Measurements from ENCODE around the gene PAIP1. TPM values are rescaled to one million over a fixed set of nuclear protein-coding genes. Genes with fewer than 3 reads are reported as not detected.

Gene PAIP1
- total RNA-seq, 1 donor from 2014 or later, result 213 TPM

DNA sequence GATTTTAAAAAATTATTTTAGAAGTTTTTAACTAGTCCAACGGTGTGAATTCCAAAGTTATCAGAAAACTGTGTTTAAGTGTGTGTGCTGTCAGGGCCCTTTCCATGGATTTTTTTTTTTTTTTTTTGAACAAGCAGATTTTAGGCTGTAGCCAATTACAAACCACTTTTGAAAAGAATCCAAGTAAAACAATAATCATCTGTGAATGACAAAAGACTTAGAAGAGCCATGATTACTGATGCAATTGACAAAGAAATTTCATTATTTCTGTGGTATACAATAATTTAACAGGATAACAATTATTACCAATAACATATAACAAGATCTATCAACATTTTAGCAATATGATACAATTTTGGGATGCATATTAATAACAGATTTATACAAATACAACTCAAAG lies 16.2 kb upstream of the PAIP1 start:
- H3K4me1 Mint-ChIP-seq, result no peaks in the 10 kb centered on the region
- no peaks in the 10 kb centered on the region for H3K79me2 ChIP-seq (ENCODE audit: low read depth)
- H3K4me1 ChIP-seq, result no peaks in the 10 kb centered on the region
- no peak overlapping the region for H3K4me3 ChIP-seq
- no peak overlapping the region for H3K27ac Mint-ChIP-seq
- no peak overlapping the region for H3K27ac ChIP-seq
- H3K9me3 Mint-ChIP-seq, result peaks cover 4% of the 10 kb centered on the region
- no peaks in the 10 kb centered on the region for H3F3A ChIP-seq (ENCODE audit: low read depth)
- no peak overlapping the region for H3K9ac ChIP-seq
- no peaks in the 10 kb centered on the region for H3K36me3 ChIP-seq
- no peak overlapping the region for H3K4me3 Mint-ChIP-seq
- H3K4me2 ChIP-seq, result no peak overlapping the region
- peaks cover 19% of the 10 kb centered on the region for H3K36me3 Mint-ChIP-seq
- no peaks in the 10 kb centered on the region for H4K20me1 ChIP-seq (ENCODE audit: low read depth)
- H3K27me3 ChIP-seq, result no peaks in the 10 kb centered on the region
- TF ChIP-seq, protein P1, sequence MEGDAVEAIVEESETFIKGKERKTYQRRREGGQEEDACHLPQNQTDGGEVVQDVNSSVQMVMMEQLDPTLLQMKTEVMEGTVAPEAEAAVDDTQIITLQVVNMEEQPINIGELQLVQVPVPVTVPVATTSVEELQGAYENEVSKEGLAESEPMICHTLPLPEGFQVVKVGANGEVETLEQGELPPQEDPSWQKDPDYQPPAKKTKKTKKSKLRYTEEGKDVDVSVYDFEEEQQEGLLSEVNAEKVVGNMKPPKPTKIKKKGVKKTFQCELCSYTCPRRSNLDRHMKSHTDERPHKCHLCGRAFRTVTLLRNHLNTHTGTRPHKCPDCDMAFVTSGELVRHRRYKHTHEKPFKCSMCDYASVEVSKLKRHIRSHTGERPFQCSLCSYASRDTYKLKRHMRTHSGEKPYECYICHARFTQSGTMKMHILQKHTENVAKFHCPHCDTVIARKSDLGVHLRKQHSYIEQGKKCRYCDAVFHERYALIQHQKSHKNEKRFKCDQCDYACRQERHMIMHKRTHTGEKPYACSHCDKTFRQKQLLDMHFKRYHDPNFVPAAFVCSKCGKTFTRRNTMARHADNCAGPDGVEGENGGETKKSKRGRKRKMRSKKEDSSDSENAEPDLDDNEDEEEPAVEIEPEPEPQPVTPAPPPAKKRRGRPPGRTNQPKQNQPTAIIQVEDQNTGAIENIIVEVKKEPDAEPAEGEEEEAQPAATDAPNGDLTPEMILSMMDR (IDR thresholded peaks at IDR 0.05), result no peak
- TF ChIP-seq EZH2phosphoT487 (IDR thresholded peaks at IDR 0.05), result no peak
- TF ChIP-seq EZH2 (IDR thresholded peaks at IDR 0.05), result no peak
- H2AFZ ChIP-seq (replicated peaks), result no peak overlapping the region
- H3K9me3 ChIP-seq (ENCODE audit: low read depth), result no peaks in the 10 kb centered on the region
- peaks cover under 1% of the 10 kb centered on the region for H3K27me3 Mint-ChIP-seq (ENCODE audit: insufficient read depth, low read depth)
- DNase-seq (ENCODE audit: low spot score), result no peak

DNA sequence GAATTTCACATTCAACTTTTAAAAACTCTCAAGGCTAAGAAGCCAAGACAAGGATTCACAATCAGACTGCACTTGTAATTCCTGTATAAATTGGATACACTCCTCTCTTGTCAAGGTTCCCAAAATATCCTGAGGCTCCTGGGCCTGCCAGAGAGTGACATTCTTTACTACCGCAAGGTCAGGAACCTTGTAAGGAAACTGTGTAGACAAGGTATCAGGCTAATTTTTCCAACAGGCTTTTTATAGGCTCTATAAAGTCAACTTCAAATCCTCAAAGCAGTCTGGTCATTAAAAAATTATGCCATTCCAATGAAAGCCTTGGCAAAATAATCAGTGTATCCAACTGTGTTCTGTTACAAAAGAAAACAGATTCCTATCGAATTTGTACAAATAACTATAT lies 15.5 kb upstream of the PAIP1 start:
- Histone ChIP-seq H3K4me1 (no peaks in the 10 kb centered on the region), H3K27ac (no peak overlapping the region), H3K9ac (no peak overlapping the region), H4K20me1 (ENCODE audit: low read depth) (no peaks in the 10 kb centered on the region), H3F3A (ENCODE audit: low read depth) (no peaks in the 10 kb centered on the region), H3K27me3 (no peaks in the 10 kb centered on the region), H3K36me3 (no peaks in the 10 kb centered on the region), H3K4me2 (no peak overlapping the region), H3K4me3 (no peak overlapping the region), H2AFZ (replicated peaks) (no peak overlapping the region), H3K9me3 (ENCODE audit: low read depth) (no peaks in the 10 kb centered on the region), H3K79me2 (ENCODE audit: low read depth) (no peaks in the 10 kb centered on the region)
- H3K4me3 Mint-ChIP-seq, result no peak overlapping the region
- no peaks in the 10 kb centered on the region for H3K4me1 Mint-ChIP-seq
- H3K36me3 Mint-ChIP-seq, result peaks cover 19% of the 10 kb centered on the region
- TF ChIP-seq EZH2phosphoT487 (IDR thresholded peaks at IDR 0.05) (no peak), EZH2 (IDR thresholded peaks at IDR 0.05) (no peak)
- TF ChIP-seq, protein P1 (IDR thresholded peaks at IDR 0.05), result no peak
- peaks cover 4% of the 10 kb centered on the region for H3K9me3 Mint-ChIP-seq
- H3K27me3 Mint-ChIP-seq (ENCODE audit: insufficient read depth, low read depth), result peaks cover 2% of the 10 kb centered on the region
- H3K27ac Mint-ChIP-seq, result no peak overlapping the region
- DNase-seq (ENCODE audit: low spot score), result no peak

DNA sequence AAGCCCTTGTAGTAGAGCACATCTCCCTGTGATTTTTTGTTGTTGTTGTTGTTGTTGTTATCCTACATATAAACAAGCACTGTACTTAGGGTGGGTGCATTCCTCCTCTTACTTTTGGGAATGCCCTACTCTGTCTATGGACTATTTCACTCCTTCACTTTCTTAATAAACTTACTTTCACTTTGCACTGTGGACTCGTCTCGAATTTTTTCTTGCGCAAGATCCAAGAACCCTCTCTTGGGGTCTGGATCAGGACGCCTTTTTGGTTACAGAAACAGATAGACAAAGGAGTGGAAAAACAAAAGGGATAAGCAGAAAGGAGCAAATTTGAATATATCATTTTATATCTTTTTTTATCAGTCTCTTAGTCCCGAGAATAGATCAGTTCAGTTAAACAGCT lies 14.4 kb upstream of the PAIP1 start:
- H3K9ac ChIP-seq, result no peak overlapping the region
- no peaks in the 10 kb centered on the region for H3F3A ChIP-seq (ENCODE audit: low read depth)
- no peak overlapping the region for H3K4me3 ChIP-seq
- H3K27ac ChIP-seq, result no peak overlapping the region
- H3K36me3 ChIP-seq, result no peaks in the 10 kb centered on the region
- H3K9me3 Mint-ChIP-seq, result no peaks in the 10 kb centered on the region
- no peak overlapping the region for H3K4me2 ChIP-seq
- DNase-seq (ENCODE audit: low spot score), result no peak
- no peak overlapping the region for H2AFZ ChIP-seq (replicated peaks)
- no peaks in the 10 kb centered on the region for H3K4me1 Mint-ChIP-seq
- no peaks in the 10 kb centered on the region for H4K20me1 ChIP-seq (ENCODE audit: low read depth)
- TF ChIP-seq EZH2 (IDR thresholded peaks at IDR 0.05) (no peak), EZH2phosphoT487 (IDR thresholded peaks at IDR 0.05) (no peak)
- TF ChIP-seq, protein P1 (IDR thresholded peaks at IDR 0.05), result no peak
- peaks cover 2% of the 10 kb centered on the region for H3K27me3 Mint-ChIP-seq (ENCODE audit: insufficient read depth, low read depth)
- H3K79me2 ChIP-seq (ENCODE audit: low read depth), result no peaks in the 10 kb centered on the region
- no peak overlapping the region for H3K27ac Mint-ChIP-seq
- no peak overlapping the region for H3K4me3 Mint-ChIP-seq
- H3K27me3 ChIP-seq, result no peaks in the 10 kb centered on the region
- no peaks in the 10 kb centered on the region for H3K9me3 ChIP-seq (ENCODE audit: low read depth)
- H3K36me3 Mint-ChIP-seq, result peaks cover 11% of the 10 kb centered on the region
- no peaks in the 10 kb centered on the region for H3K4me1 ChIP-seq
